ENCODE data around the gene TPPP.

Gene TPPP

DNA sequence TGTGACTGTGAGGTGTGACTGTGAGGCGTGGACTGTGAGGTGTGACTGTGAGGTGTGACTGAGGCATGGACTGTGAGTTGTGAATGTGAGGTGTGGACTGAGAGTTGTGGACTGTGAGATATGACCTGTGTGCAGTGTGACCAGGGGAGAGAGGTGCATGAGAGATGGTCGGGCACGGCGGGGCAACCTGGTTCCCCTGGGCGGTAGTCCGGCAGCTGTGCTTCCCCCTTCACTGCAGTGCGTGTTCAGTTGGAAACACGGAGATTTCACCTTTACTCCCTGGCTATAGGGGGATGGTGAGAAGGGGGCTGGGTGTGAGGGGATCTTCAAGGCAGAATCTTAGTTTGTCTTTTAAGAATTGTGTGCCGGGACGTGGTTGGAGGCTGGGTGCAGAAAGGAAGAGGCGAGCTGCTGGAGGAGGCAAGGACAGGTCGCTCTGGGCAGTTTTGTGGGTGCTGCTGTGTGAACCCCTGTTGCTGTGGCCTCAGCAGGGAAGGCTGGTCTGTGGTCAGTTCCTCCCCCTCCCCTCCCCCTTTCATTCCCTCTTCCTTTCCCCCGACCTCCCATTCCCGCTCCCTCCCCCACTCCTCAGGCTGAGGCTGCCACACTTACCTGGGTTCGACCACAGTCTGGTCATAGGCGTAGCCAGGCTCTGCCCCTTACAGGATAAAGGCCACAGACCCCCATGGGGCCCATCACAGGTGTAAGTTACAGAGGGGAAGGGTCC, 41.7 kb downstream of the TPPP start:
- Histone ChIP-seq H3K36me3 (ENCODE audit: control insufficient read depth, insufficient read depth, low read length) (peaks cover 84% of the 10 kb centered on the region), H3K4me1 (ENCODE audit: control insufficient read depth, insufficient read depth, low read length) (no peaks in the 10 kb centered on the region), H3K9ac (ENCODE audit: low read length) (no peak overlapping the region), H3K4me3 (ENCODE audit: low read depth, low read length) (no peak overlapping the region), H3K27me3 (ENCODE audit: control insufficient read depth, insufficient read depth, low read length) (no peaks in the 10 kb centered on the region), H3K27ac (ENCODE audit: low read depth, low read length) (no peak overlapping the region), H3K9me3 (ENCODE audit: control insufficient read depth, insufficient read depth, low read depth, low read length) (peaks cover 31% of the 10 kb centered on the region)

DNA sequence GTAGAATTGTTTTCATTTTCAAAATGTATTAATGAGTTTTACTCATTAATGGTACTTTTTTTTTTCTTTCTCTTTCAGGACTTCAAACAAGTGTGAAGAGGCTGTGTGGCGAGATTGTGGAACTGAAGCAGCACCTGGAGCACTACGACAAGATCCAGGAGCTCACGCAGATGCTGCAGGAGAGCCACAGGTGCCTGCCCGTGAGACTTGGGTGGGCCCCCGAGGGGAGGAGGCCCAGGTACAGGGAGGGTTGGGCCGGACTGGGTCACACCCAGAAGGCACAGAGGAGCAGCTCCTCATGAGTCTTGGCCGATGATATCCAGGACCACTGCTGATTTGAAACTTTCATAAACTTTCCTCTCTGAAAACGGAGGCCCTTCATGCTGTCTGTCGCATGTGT, 45.4 kb downstream of the TPPP start:
- peaks cover 25% of the 10 kb centered on the region for H3K9me3 ChIP-seq (ENCODE audit: control insufficient read depth, insufficient read depth, low read depth, low read length)
- no peaks in the 10 kb centered on the region for H3K27me3 ChIP-seq (ENCODE audit: control insufficient read depth, insufficient read depth, low read length)
- H3K36me3 ChIP-seq (ENCODE audit: control insufficient read depth, insufficient read depth, low read length), result peaks cover 89% of the 10 kb centered on the region
- no peak overlapping the region for H3K4me3 ChIP-seq (ENCODE audit: low read depth, low read length)
- H3K9ac ChIP-seq (ENCODE audit: low read length), result no peak overlapping the region
- H3K27ac ChIP-seq (ENCODE audit: low read depth, low read length), result no peak overlapping the region
- H3K4me1 ChIP-seq (ENCODE audit: control insufficient read depth, insufficient read depth, low read length), result no peaks in the 10 kb centered on the region

DNA sequence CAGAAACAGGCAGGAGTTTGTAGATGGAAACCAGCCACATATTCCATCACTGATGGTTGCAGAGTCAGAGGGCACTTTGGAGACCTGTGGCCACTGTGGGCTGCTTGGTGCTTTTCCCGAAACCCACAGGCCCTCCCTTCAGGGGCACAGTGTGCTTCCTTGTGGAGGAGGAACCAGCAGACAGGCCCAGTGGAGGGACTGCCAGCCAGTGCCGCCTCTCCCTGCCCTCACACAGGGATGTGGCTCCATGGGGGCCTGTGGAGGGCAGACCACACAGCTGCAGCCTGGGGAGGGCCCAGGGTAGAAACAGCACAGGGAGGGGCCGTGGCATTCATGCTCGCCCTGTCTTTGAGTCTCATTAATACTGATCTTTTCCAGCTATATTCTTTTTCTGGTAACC, 45.8 kb downstream of the TPPP start:
- Histone ChIP-seq H3K9ac (ENCODE audit: low read length) (no peak overlapping the region), H3K36me3 (ENCODE audit: control insufficient read depth, insufficient read depth, low read length) (peaks cover 89% of the 10 kb centered on the region), H3K4me1 (ENCODE audit: control insufficient read depth, insufficient read depth, low read length) (no peaks in the 10 kb centered on the region), H3K9me3 (ENCODE audit: control insufficient read depth, insufficient read depth, low read depth, low read length) (peaks cover 25% of the 10 kb centered on the region), H3K27me3 (ENCODE audit: control insufficient read depth, insufficient read depth, low read length) (no peaks in the 10 kb centered on the region), H3K27ac (ENCODE audit: low read depth, low read length) (no peak overlapping the region), H3K4me3 (ENCODE audit: low read depth, low read length) (no peak overlapping the region)

DNA sequence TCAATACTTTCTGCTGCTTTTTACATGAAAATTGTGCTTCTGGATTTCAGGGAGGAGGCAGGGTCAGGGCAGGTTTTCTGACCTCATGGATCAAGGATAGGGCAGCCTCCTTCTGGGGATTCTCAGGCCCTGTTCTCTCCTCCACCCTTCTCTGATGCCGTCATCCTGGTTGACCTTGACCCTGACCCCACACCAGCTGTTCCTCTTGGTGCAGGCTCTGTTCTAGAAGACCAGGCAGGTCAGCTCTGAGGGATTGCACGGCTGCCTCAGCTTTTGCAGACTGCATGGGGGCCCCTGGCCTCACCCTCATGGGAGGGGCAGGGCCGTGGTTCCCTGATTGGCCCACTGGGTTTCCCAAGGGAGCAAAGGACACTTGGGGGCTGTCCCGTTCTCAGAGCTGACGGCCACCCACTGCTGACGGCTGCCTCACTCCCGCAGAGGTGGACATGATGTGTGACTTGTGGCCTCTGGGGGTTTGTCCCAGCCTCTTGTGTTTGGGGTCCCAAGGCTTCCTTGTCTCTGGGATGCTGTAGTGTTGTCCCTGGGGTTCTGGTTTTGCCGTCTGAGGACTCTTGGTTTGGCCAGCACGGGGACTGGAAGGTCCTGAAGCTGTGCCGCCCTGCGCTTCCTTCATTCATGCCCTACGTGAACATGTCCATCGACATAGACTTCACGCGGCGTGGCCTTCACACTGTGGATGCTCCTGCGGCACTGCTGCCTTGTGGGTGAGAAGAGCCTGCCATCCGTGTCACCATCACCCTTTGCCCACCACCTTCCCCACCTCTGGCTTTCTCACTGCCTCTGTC, 46.6 kb downstream of the TPPP start:
- no peaks in the 10 kb centered on the region for H3K4me1 ChIP-seq (ENCODE audit: control insufficient read depth, insufficient read depth, low read length)
- peaks cover 86% of the 10 kb centered on the region for H3K36me3 ChIP-seq (ENCODE audit: control insufficient read depth, insufficient read depth, low read length)
- H3K27ac ChIP-seq (ENCODE audit: low read depth, low read length), result no peak overlapping the region
- H3K9me3 ChIP-seq (ENCODE audit: control insufficient read depth, insufficient read depth, low read depth, low read length), result peaks cover 25% of the 10 kb centered on the region
- no peak overlapping the region for H3K4me3 ChIP-seq (ENCODE audit: low read depth, low read length)
- no peak overlapping the region for H3K9ac ChIP-seq (ENCODE audit: low read length)
- no peaks in the 10 kb centered on the region for H3K27me3 ChIP-seq (ENCODE audit: control insufficient read depth, insufficient read depth, low read length)

DNA sequence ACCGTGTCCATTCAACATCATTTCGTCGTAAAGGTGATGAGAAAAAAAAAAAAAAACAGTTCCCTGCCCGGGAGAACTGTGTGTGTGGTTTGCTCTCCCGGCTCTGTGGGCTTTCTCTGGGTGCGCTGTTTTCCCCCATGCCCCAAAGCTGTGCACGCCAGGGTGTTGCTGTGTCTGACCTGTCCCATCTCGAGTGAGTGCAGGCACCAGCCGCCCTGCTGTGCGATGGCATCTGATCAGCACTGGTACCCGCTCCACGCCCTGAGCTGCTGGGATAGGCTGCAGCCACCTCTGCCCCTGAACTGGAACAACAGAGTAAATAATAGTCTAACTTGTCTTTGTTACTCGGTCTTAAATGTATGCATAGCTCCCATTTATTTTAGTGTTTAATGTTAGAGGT, 47.7 kb downstream of the TPPP start:
- H3K4me1 ChIP-seq (ENCODE audit: control insufficient read depth, insufficient read depth, low read length), result no peaks in the 10 kb centered on the region
- H3K9ac ChIP-seq (ENCODE audit: low read length), result no peak overlapping the region
- no peak overlapping the region for H3K27ac ChIP-seq (ENCODE audit: low read depth, low read length)
- peaks cover 92% of the 10 kb centered on the region for H3K36me3 ChIP-seq (ENCODE audit: control insufficient read depth, insufficient read depth, low read length)
- H3K9me3 ChIP-seq (ENCODE audit: control insufficient read depth, insufficient read depth, low read depth, low read length), result peaks cover 22% of the 10 kb centered on the region
- no peaks in the 10 kb centered on the region for H3K27me3 ChIP-seq (ENCODE audit: control insufficient read depth, insufficient read depth, low read length)
- no peak overlapping the region for H3K4me3 ChIP-seq (ENCODE audit: low read depth, low read length)

GRCh38 chr5:644971-645370, 48.2 kb downstream of the TPPP start:
- no peak overlapping the region for H3K9ac ChIP-seq (ENCODE audit: low read length)
- no peaks in the 10 kb centered on the region for H3K4me1 ChIP-seq (ENCODE audit: control insufficient read depth, insufficient read depth, low read length)
- H3K9me3 ChIP-seq (ENCODE audit: control insufficient read depth, insufficient read depth, low read depth, low read length), result peaks cover 21% of the 10 kb centered on the region
- H3K27ac ChIP-seq (ENCODE audit: low read depth, low read length), result no peak overlapping the region
- H3K27me3 ChIP-seq (ENCODE audit: control insufficient read depth, insufficient read depth, low read length), result no peaks in the 10 kb centered on the region
- peaks cover 95% of the 10 kb centered on the region for H3K36me3 ChIP-seq (ENCODE audit: control insufficient read depth, insufficient read depth, low read length)
- H3K4me3 ChIP-seq (ENCODE audit: low read depth, low read length), result no peak overlapping the region

DNA sequence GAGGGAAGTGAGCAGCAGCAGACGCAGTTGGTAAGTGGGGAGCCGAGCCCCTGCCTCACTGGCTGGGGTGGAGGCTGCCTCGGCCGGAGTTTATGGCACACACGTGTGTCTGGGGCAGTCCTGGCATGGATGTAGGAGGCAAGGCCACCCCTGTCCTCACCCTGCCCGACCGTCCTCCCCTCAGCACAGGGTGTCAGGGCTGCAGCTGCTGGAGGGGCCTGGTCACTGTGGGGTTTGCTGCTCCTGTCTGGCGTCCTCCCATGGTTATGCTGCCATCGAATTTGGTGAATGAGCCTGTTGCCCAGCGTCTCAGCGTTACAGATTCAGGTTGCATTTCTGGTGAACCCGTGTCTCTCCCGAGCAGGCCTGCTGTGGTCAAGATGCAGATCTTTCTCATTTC, 48.6 kb downstream of the TPPP start:
- Histone ChIP-seq H3K9ac (ENCODE audit: low read length) (no peak overlapping the region), H3K9me3 (ENCODE audit: control insufficient read depth, insufficient read depth, low read depth, low read length) (peaks cover 16% of the 10 kb centered on the region), H3K4me1 (ENCODE audit: control insufficient read depth, insufficient read depth, low read length) (no peaks in the 10 kb centered on the region), H3K27me3 (ENCODE audit: control insufficient read depth, insufficient read depth, low read length) (no peaks in the 10 kb centered on the region), H3K4me3 (ENCODE audit: low read depth, low read length) (no peak overlapping the region), H3K27ac (ENCODE audit: low read depth, low read length) (0 out of 2 replicates have a peak overlapping the region, but pooled peaks have one; percentile 7), H3K36me3 (ENCODE audit: control insufficient read depth, insufficient read depth, low read length) (peaks cover 95% of the 10 kb centered on the region)

DNA sequence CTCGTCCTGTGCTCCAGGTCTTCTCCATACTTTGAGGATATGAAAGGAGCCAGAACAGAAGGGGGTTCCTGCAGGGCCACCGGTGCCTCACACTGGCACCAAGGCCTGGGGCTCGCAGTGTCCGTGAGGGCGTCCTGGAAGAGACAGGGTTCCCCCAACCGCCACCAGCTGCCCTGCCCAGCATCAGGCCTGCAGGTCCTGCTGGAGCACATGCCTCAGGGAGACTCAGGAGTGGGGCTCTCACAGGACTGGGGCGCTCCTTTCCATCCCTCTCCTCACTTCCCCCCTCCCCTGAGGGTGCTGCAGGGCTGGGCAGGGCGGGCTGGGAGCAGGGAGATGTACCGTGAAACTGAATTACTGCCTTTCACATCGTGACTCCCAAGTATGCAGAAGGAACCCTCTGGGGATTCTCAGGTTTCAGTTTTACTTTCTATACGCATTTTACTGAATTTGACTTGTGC, 49.3 kb downstream of the TPPP start:
- Histone ChIP-seq H3K4me1 (ENCODE audit: control insufficient read depth, insufficient read depth, low read length) (no peaks in the 10 kb centered on the region), H3K4me3 (ENCODE audit: low read depth, low read length) (no peak overlapping the region), H3K27ac (ENCODE audit: low read depth, low read length) (no peak overlapping the region), H3K36me3 (ENCODE audit: control insufficient read depth, insufficient read depth, low read length) (peaks cover 95% of the 10 kb centered on the region), H3K9me3 (ENCODE audit: control insufficient read depth, insufficient read depth, low read depth, low read length) (peaks cover 9% of the 10 kb centered on the region), H3K9ac (ENCODE audit: low read length) (no peak overlapping the region), H3K27me3 (ENCODE audit: control insufficient read depth, insufficient read depth, low read length) (no peaks in the 10 kb centered on the region)

DNA sequence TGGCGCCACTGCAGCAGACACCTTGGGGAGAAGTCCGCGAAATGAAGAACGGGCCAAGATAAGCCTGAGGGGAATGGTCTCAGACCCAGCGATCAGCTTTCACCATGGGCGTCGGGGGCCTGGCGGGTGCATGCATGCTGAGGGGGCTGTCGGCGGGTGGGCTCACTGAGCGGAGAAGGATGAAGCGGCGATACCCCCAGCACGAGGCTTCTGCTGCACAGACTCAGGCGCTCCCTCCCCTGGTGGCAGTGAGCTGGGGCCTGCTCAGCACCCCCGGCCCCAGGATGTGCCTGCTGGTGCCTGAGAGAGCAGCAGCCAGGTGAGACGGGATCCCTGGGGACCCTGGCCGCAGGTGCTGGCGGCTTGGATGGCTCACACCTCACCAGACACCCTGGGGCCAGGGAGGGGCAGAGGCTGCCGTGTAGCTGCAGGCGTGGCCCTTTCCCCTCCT, 49.8 kb downstream of the TPPP start:
- Histone ChIP-seq H3K27ac (ENCODE audit: low read depth, low read length) (no peak overlapping the region), H3K4me3 (ENCODE audit: low read depth, low read length) (no peak overlapping the region), H3K9ac (ENCODE audit: low read length) (no peak overlapping the region), H3K36me3 (ENCODE audit: control insufficient read depth, insufficient read depth, low read length) (peaks cover 95% of the 10 kb centered on the region), H3K4me1 (ENCODE audit: control insufficient read depth, insufficient read depth, low read length) (no peaks in the 10 kb centered on the region), H3K27me3 (ENCODE audit: control insufficient read depth, insufficient read depth, low read length) (no peaks in the 10 kb centered on the region), H3K9me3 (ENCODE audit: control insufficient read depth, insufficient read depth, low read depth, low read length) (peaks cover 5% of the 10 kb centered on the region)

DNA sequence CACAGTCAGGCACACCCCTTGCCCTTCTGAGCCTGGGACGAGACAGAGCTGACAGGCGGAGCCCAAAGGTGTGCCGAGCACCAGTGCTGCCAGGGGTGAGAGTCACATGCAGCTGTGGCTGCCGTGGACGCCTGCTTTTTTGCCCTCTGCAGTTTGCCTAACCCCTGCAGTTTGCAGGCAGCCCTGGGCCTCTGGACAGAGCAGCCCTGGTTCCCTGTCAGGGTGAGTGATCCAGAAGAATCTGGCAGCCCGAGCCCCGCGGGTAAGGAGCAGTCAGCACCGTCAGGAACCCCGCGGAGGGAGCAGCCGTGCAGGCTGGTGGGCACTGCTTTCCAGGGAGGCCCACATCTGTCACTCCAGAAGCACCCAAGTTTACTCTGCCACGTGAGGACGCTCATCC, 50.7 kb downstream of the TPPP start:
- Histone ChIP-seq H3K9ac (ENCODE audit: low read length) (no peak overlapping the region), H3K4me3 (ENCODE audit: low read depth, low read length) (no peak overlapping the region), H3K9me3 (ENCODE audit: control insufficient read depth, insufficient read depth, low read depth, low read length) (no peaks in the 10 kb centered on the region), H3K36me3 (ENCODE audit: control insufficient read depth, insufficient read depth, low read length) (peaks cover 94% of the 10 kb centered on the region), H3K27ac (ENCODE audit: low read depth, low read length) (no peak overlapping the region), H3K4me1 (ENCODE audit: control insufficient read depth, insufficient read depth, low read length) (no peaks in the 10 kb centered on the region), H3K27me3 (ENCODE audit: control insufficient read depth, insufficient read depth, low read length) (no peaks in the 10 kb centered on the region)

DNA sequence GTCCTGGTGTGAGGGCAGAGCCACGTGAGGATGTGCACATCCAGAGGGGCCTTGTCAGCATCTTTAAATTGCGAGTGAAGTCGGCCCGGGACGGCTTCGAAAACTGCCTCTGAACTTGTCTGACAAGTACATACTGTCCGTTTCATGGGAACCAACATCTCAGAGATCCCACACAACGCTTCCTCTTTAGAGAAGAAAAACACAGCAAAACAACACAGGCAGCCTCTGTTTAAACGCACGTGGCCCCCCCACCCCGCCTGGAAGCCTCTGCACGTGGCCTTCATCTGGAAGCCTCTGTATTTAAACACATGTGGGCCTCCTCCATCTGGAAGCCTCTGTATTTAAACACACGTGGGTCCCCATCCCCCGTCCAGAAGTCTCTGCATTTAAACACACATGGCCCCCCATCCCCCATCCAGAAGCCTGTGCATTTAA, 51.8 kb downstream of the TPPP start:
- H3K9ac ChIP-seq (ENCODE audit: low read length), result no peak overlapping the region
- no peaks in the 10 kb centered on the region for H3K4me1 ChIP-seq (ENCODE audit: control insufficient read depth, insufficient read depth, low read length)
- H3K27me3 ChIP-seq (ENCODE audit: control insufficient read depth, insufficient read depth, low read length), result no peaks in the 10 kb centered on the region
- peaks cover 94% of the 10 kb centered on the region for H3K36me3 ChIP-seq (ENCODE audit: control insufficient read depth, insufficient read depth, low read length)
- H3K27ac ChIP-seq (ENCODE audit: low read depth, low read length), result no peak overlapping the region
- no peaks in the 10 kb centered on the region for H3K9me3 ChIP-seq (ENCODE audit: control insufficient read depth, insufficient read depth, low read depth, low read length)
- no peak overlapping the region for H3K4me3 ChIP-seq (ENCODE audit: low read depth, low read length)

All from HUES6 (cell line).